SIG-M5 (cell line): ENCODE measurements around the gene PKMYT1.

Experiments
- DNase-seq: peaks from one replicate; lab custom pipeline; 2025; lab: John Stamatoyannopoulos, UW

PKMYT1 gene

GRCh38 chr16:2996298-2996697 is 16.1 kb upstream of the PKMYT1 start:
- DNase-seq = no peak

- DNase-seq = no peak
These were observed 12.3 kb upstream of the PKMYT1 start for GRCh38 chr16:2992383-2993081.

- no peak for DNase-seq
These were observed 11.5 kb upstream of the PKMYT1 start for GRCh38 chr16:2991566-2992261.

DNA sequence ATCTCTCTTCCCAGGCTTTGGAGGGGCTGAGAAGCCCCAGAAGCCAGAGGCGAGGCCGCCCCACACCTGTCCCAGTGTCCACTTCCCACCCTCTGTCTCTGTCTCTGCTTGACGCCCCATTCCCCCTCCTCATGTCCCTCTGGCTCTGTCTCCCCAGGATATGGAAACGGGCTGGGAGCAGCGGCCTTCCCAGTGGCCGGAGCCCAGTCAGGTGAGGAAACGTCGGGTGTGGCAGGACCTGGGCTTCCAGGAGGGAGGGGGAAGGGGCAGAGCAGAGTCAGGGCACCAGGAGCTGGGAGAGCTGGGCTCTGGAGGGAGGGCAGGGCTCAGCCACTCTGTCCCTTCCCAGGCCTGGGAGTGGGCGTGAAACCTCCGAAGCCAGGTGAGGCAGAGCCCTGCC is 10.6 kb upstream of the PKMYT1 start:
- DNase-seq = no peak

- no peak for DNase-seq
These were observed 8.4 kb upstream of the PKMYT1 start for GRCh38 chr16:2988590-2989099.

DNA sequence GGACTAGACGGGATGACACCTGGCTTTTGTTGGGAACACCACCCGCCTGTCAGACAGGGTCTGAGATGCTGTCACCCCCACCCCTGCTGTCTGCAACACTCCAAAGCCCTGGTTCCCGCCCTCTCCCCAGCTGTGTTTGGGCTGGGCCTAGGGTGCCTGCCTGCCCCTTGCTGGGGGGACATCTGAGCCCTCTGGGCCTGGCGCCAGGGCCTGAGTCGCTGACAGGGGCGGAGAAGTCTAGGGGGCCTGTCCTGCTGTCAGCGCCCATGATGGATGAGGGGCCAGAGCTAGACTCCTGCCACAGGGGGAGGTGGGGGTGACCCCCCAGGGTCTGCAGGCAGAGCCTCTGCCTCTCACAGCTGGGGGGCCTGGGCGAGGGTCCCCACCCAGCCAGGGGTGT is 7.6 kb upstream of the PKMYT1 start:
- DNase-seq = no peak

DNA sequence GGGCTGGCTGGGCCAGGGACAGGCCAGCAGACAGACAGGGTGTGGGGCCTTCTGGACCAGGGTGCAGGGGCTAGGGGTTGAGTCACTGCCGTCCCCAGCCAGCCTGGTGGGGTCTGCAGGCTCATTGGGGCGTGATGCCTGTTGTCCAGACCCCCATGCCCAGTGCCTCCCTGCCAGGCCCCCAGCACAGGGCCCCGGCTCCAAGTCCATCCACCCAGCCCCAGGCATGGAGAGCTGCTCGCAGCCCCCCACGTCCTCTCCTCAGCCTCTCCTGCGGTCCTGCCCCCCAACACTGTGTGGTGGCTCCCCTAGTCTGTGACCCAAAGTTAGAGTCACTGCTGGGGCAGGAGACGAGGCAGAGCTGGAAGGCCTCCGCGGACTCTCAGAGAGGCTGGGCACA is 7.0 kb upstream of the PKMYT1 start:
- no peak for DNase-seq

GRCh38 chr16:2986623-2987188 is 6.5 kb upstream of the PKMYT1 start:
- DNase-seq = no peak

DNA sequence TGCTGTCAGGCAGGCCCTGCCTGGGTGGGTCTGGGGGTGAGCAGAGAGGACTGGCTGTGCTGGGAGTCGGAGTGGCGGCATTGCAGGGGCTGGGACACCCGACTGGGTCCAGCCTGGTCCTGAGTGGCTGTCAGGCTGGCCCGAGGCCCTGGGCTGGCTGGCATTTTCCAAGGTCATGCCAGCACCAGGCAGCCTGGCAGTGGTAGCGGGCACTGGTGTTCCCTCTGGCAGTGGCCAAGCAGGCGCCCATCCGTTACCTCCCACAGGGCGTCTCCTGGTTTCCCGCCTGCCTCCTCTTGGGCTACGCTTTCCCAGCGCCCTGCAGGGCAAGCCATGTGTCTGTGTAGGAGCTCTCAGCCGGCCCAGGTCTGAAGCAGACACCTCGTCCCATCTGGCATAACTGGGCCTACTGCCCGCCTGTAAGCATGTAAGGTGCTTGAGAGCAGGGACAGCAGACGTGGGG is 5.7 kb upstream of the PKMYT1 start:
- DNase-seq = no peak

DNA sequence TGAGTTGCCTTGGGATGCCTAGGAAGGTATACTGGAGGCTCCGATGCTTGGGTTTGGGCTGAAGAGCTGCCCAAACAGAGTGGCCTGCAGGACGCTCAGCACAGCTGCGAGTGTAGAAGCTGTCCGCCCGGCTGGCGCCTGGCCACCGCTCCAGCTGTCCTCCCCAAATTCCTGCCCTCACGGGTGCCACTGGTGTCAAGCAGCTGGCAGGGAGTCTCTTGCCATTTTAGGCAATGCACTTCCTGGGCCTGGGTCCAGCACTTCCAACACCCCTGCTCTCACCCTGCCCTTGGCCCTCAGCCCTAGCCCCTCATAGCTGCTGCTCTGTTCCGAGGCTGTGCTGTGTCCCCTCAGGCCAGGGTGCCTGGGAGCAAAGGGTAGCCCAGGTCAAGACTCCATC is 5.2 kb upstream of the PKMYT1 start:
- DNase-seq = no peak

GRCh38 chr16:2983706-2984136 is 3.5 kb upstream of the PKMYT1 start:
- DNase-seq = no peak

DNA sequence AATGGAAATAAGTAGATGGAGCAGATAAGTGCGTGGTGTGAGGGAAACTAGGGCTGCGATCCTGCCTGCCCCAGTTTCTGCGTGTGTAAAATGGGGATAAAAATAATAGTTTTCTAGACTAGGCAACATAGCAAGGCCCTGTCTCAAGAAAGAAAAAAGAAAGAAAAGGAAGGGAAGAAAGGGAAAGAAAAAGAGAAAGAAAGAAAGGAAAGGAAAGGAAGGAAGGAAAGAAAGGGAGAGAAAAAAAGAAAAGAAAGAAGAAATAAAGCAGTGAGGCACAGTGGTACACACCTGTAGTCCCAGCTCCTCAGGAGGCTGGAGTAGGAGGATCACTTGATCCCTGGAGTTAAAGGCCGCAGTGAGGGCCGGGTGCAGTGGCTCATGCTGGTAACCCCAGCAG is 2.2 kb upstream of the PKMYT1 start:
- DNase-seq = no peak

DNA sequence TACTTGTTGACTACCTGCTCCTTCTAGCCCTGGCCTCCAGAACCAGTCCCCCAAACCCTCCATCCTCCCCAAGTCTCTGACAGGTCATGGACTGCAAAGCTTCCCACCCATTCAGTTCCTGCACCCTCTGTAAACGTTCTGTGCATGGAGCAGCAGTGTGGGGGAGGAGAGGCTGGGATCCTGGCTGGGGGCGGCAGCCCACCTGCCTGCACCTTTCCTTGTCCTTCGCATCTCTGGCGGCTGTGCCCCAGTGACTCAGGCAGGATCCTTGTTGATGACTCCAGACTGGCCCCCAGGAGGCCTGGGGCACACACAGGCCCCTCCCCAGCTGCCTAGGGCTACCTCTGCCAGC is 1.6 kb upstream of the PKMYT1 start:
- DNase-seq = no peak

GRCh38 chr16:2981177-2981898 is 1.1 kb upstream of the PKMYT1 start:
- DNase-seq = no peak

GRCh38 chr16:2979669-2980226 is 498 bp downstream of the PKMYT1 start:
- no peak for DNase-seq

DNA sequence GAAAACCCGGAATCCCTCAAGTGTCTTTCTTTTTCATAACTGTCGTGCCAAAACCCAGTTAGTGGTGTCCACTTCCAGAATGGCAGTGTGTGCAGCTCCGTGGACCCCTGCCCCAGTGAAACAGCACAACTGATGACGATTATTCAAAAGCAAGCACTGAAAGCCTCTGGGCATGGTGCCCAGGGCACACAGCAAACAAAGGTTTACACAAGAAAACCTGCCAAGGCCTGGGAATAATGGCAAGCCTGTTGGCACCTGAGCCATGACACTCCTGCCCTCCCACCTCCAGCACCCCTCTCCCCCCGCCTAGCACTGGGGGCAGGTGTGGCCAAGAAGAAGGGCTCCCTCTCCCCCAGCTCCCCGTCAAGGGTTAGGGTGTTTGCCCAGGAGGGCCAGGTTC is 2.8 kb downstream of the PKMYT1 start:
- DNase-seq = no peak

DNA sequence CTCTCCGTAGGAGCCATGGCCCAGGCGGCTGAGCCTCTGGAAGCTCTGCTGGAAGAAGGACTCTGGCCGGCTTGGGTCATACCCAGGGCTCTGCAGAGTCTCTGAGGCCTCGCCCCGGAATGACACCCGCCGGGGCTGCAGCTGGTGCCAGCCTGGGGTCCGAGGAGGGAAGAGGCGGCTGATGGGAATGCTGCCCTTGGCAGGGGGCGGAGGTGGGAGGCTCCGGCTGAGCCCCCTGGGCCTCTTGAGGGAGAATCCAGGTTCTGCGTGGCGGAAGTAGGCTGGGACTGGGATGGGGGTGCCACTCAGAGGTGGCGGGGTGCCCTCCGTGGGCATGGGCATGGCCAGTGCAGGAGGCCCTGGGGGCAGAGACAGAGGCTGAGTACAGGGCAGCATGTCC is 3.6 kb downstream of the PKMYT1 start:
- DNase-seq = no peak

DNA sequence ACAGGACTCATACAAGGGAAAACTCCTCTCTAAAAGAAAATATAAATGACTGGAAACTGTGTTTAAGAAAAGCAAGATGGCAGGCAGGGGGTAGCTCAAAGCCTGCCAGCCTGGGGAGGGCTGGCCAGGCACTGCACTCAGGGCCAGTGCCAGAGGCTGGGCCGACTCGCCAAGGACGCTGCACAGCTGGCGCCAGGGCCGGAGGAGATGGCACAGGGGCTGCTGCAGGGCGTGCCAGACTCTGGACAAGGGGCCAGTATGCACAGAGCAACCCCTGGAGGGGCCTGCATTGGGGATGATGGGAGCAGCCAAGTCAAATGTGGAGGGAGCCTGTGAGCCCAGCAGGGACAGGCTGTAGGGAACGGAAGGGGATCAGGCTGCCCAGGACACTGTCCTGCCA is 4.0 kb downstream of the PKMYT1 start:
- no peak for DNase-seq

DNA sequence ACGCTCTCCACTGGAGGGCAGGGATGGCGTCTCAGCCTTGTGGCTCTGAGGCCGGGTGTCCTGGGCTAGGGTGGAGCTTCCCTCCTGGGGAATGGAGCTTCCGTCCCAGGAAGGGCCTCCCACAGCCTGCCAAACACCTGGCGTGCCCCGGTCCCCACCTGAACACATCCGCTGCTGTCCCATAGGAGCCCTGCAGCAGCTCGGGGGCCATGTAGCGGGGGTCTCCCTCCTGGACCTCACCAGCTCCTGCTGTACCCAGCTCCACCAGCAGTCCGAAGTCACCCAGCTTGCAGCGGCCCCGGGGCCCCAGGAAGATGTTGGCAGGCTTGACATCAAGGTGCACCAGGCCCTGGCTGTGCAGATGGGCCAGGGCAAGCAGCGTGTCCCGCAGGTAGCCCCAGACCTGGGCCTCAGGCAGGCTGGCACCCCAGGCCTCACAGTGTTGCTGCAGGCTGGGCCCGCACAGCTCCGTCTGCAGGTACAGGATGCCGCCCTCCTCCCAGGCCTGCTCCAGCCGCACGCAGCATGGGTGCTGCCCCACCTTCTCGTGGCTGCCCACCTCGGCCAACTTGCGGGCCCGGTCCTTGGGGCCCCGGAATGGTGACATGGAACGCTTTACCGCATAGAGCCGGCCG is 5.0 kb downstream of the PKMYT1 start:
- DNase-seq = no peak

DNA sequence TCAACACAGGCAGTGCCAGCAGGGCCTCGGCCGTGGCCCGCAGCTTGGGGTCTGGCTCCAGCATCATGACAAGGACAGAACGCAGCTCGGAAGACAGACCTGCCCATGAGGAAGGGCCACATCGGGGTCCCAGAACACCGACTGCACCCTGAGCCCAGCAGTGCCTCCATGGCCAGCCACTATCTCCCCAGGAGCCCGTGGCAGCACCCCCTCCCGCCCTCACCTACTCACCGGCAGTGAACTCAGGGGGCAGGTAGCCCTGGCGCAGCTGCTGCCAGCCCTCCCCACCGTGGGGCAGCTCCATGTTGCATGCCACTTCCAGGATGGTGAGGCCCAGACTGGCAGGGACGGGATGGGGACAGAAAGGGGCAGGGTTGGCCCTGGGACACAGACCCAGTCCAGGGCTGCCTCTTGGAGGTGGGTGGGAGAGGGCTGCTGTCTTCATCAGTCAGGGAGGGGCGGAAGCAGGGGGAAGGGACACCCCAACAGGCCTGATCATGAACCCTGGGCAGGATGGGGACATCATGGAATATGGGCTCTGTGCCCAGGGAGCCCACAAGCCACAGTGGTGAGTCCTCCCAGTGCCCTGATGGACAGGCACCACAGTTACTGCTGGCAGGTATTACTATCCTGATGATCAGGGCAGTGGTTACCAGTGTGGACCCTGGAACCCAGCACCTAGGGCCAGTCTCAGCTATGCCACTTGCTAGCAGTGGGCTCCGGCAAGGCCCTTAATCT is 5.8 kb downstream of the PKMYT1 start:
- DNase-seq = no peak
